GM12874 (cell line): ENCODE data around the gene DNAJA2.

ENCODE experiments used
- TF ChIP-seq, protein P1 (sequence below): IDR thresholded peaks from 2 replicates; pipeline ENCODE4 v1.5.1; 2011; ENCODE audit warnings: low read depth, mild to moderate bottlenecking, control low read depth, low read length, moderate library complexity; ENCODE audit not compliant: insufficient read depth

DNAJA2 gene

DNA sequence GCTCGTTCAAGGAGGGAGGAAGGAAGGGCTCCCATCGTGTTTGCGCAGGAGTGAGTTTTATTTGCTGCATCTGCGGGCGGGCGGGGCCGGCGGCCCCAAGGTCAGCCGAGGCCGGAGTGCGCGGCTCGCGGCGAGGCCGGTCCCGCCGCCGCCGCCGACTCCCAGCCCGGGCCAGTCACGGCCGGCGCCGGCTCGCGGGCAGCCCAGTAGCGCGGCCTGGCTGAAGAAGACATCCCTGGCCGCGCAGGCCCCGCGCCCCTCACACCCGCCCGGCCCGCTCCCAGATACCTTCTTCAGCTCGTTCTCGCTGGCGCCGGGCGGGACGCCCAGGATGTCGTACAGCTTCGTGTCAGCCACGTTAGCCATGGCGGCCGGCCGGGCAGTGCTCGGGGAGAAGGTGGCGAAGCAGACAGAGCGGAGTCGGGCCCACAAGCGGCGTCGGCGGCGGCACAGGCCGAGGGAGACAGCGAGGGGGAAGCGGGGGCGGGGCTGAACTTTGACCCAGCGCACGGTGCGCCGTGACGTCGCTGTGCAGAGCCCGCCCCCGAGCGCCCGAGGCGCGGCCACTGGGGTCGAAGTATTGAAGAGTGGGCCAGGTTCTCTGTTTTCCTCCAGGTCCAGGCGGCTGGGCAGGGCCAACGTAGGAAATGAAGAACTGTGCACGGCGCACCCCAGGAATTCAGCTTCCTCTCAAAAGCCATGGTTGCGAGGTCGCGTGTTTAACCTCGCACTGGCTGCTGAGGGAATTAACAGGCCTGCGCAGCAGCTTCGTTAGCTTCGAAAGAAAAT is at the start of gene DNAJA2:
DNAJA2 (minus strand) TSS at position 468 of the 789 bp plus-strand sequence; CDS start at position 366, 102 bp downstream.
- TF ChIP-seq, protein P1, sequence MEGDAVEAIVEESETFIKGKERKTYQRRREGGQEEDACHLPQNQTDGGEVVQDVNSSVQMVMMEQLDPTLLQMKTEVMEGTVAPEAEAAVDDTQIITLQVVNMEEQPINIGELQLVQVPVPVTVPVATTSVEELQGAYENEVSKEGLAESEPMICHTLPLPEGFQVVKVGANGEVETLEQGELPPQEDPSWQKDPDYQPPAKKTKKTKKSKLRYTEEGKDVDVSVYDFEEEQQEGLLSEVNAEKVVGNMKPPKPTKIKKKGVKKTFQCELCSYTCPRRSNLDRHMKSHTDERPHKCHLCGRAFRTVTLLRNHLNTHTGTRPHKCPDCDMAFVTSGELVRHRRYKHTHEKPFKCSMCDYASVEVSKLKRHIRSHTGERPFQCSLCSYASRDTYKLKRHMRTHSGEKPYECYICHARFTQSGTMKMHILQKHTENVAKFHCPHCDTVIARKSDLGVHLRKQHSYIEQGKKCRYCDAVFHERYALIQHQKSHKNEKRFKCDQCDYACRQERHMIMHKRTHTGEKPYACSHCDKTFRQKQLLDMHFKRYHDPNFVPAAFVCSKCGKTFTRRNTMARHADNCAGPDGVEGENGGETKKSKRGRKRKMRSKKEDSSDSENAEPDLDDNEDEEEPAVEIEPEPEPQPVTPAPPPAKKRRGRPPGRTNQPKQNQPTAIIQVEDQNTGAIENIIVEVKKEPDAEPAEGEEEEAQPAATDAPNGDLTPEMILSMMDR: no peak

DNA sequence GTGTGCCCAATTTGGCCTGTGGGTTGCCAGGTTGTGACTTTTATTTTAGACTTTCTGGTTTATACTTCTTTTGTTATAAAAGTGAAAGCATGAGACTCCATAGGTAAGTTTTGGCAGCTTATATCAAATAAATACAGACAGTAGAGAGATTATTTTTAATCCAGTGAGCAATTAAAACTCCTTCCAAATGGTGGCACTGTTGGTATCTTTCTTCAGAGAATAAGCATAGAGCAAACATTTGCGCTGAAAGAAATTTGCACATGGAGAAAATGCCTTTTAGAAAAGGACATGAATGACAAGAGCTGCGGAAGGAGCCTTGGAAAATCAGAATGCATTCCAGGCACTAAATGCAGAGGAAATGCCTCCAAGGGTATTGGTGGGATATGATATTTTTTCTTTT is 46.1 kb upstream of the DNAJA2 start:
- TF ChIP-seq, protein P1: no peak

GRCh38 chr16:47018223-47018891 is 44.9 kb upstream of the DNAJA2 start:
- TF ChIP-seq, protein P1: peak; percentile 72

GRCh38 chr16:47017636-47018035 is 44.2 kb upstream of the DNAJA2 start:
- TF ChIP-seq, protein P1: no peak

- TF ChIP-seq, protein P1: no peak
These were observed 43.2 kb upstream of the DNAJA2 start for GRCh38 chr16:47016700-47017133.

DNA sequence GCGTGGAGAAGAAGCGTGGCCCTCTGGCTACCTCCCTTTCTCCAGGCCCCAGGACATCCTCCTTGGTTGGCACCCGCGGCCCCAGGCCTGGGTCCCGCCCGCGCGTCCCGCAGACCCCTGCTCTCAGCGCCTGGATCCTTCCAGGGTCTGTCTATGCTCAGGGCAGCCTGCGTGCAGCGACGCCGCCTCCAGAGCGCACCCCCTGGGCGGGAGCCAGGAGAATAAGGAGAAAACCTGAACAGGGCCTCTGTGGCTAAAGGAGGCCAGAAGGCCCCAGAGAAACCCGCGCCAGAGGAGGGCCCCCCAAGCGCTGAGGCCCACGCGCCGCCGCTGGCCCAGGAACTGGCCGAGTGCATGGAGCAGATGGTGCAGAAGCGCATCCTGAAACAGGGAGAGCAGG is 40.4 kb upstream of the DNAJA2 start:
- TF ChIP-seq, protein P1: no peak

DNA sequence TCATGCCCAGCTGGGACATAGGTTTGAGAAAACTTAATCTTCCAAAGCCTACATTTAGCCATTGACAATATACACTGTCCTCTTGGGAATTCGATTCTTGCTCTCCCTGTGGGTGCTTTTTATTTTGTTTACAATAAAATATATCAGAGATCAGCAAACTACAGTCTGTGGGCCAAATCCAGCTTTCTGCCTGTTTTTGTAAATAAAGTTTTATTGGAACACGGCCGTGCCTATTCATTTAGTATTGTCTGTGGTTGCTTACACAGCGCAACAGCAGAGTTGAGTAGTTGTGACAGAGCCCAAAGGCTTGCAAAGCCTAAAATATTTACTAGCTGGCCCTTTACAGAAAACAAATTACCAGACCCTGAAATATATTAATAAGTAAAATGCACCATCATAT is 39.7 kb upstream of the DNAJA2 start:
- TF ChIP-seq, protein P1: no peak
